Dedifferentiated amniotic fluid mesenchymal stem cell (primary cell): ENCODE measurements around the gene CMYA5.

Experiments used
- DNase-seq: peaks from one replicate; pipeline ENCODE4 v3.0.0-alpha.2; 2016; ENCODE audit errors: extremely low spot score

CMYA5 gene

DNA sequence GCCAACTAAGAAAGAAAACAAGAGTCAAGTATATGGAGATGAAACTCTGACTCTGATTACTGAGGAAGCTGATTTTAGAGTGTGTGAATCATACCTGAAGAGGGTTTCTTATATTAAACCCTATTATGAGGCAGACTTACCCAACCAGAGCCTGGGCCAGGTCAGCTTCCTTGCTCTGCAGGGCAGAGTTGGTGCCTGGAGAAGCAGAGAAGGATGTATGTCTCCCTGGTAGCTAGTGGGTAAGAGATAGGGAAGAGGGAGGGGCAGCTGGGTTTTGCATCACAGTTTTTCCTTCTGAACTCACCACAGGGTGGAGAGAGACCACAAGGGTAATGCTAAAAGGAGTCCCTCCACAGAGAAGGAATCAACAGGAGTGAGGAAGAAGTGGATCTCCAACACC lies 104.1 kb downstream of the CMYA5 start:
- DNase-seq: no peak

DNA sequence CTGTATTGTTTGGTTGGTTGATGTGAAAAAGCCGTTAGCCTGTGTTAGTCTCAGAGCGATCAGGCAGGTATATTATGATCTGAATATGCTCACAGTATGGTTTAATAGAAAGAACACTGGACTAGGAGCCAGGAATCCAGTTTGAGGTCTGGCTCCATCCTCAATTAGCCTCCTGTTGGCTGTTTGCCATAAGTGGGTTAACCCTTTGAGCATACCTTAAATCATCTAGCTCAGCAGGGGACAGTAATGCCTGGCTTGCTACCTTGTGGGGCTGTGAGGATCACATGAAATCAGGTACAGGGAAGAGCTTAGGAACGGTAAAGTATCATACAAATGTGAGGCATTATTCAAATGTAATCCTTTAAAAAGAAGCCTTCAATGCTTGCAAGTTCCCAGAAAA lies 104.7 kb downstream of the CMYA5 start:
- DNase-seq: no peak

GRCh38 chr5:79795764-79796398 lies 106.2 kb downstream of the CMYA5 start:
- no peak for DNase-seq

DNA sequence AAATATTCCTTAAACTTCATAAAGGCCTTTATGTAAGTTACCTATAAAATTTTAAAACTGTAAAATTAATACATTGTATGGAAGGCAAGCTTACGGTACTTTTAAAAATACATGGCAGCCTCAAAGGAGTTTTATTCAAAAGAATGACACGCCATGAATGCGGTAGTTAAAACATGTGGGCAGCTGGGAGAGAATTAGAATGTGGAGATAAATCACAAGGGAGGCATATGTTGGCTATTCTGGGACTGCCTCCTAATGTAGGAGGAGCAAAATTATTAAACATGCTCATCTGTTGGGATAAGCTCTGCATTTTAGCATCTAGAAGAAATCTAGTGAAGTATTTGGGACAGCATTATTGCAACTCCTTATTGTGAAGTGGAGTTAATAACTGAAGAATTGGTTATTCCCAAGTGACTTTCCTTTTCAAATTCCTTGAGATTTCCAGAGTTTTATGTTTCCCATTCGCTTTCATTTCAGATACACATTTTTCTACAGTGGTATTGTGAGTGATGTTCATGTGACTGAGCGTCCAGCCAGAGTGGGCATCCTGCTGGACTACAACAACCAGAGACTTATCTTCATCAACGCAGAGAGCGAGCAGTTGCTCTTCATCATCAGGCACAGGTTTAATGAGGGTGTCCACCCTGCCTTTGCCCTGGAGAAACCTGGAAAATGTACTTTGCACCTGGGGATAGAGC lies 109.4 kb downstream of the CMYA5 start:
- DNase-seq: no peak

GRCh38 chr5:79800979-79801827 lies 111.6 kb downstream of the CMYA5 start:
- no peak for DNase-seq

GRCh38 chr5:79802406-79802805 lies 112.8 kb downstream of the CMYA5 start:
- no peak for DNase-seq

DNA sequence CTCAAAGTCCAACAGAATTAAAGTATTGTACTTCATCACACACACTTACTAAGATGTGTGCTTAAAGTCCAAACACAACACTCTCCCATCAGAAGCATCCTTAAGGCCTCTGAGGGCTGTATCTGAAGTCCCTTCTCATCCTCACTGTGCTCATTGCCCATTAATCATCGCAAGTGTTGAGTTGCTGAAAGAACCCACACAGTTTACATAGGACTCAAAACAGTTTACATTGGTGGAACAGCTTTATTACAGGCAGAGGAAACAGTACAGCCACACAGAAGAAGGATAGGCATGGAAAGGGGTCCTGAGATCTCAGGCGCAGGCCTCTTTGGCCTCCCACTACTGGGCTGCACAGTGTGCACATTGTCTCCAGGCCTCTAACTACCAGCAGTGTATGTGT lies 113.4 kb downstream of the CMYA5 start:
- no peak for DNase-seq

- no peak for DNase-seq
Measured at GRCh38 chr5:79806741-79807140, 117.1 kb downstream of the CMYA5 start.

DNA sequence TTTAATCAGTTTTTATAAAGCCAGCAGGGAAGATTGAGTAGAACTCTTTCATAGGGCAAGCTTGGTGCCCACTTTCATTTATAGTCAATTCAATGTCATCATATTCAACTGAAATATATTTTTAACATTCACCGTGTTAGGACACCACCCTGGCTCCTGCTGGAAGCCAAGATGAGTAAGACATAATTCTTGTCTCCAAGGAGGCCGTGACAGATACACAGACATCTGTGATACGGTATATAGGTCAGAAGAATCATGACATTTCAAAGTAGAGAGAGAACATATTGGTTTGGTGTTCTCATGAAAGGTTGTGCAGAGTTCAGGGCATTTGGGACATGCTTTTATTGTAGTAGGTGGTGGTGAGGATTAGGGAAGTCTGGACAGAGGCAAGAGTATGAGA lies 120.1 kb downstream of the CMYA5 start:
- no peak for DNase-seq

- DNase-seq: no peak
Measured at GRCh38 chr5:79811081-79811480, 121.4 kb downstream of the CMYA5 start.

GRCh38 chr5:79811904-79812303 lies 122.3 kb downstream of the CMYA5 start:
- no peak for DNase-seq

DNA sequence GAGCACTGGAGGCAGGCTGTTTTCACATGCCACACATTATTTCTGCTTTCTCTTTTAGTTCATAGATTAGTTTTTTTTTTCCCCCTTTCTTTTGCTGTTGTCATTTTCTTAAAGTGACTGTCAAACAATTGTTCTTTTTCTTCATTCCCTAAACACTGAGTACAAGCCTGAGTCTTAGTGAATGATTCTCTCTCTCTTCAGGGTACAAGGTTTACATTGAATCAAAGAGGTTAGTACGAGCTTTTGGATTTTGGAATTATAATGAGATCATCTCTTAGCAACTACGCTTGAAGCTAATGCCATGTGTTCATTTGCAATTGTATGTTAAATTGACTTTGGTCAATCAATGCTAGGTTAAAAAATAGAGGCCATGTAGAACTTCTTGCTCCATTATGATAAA lies 125.1 kb downstream of the CMYA5 start:
- no peak for DNase-seq

- no peak for DNase-seq
Measured at GRCh38 chr5:79816014-79816413, 126.4 kb downstream of the CMYA5 start.

GRCh38 chr5:79820648-79821047 lies 131.0 kb downstream of the CMYA5 start:
- DNase-seq: no peak

GRCh38 chr5:79824444-79824843 lies 134.8 kb downstream of the CMYA5 start:
- no peak for DNase-seq

DNA sequence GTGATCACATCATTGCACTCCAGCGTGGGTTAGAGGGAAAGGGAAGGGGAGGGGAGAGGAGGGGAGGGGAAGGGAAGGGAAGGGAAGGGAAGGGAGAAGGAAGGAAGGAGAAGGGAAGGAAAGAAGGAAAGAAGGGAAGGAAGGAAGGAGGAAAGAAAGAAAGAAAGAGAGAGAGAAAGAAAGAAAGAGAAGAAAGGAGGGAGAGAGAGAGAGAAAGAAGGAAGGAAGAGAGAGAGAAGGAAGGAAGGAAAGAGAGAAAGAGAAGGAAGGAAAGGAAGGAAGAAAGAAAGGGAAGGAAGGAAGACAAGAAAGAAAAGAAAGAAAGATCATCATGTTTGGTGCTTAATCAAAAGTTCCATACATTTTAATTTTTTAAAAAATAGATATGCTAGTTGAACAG lies 136.2 kb downstream of the CMYA5 start:
- DNase-seq: no peak

DNA sequence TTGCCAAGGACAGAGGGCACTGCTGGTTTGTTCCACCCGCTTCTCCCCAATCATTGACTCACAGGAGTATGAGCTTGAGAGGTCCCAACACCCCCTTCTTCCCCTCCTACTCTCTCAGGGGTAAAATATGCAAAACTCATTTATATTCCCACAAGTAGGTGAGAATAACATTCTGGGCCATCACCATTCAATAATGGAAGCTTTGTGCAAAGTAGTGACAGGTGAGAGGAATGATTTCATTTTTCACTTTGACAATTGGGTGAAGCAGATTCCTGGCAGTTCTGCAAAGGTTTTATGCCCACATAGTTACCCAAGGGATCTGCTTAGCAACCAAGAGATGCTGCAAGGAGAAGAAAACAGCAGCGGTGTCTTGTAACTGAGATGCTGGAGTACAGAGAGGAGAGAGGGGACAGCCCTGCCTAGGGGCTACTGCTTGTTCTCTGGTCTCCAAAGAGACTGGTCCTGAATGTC lies 137.6 kb downstream of the CMYA5 start:
- DNase-seq: no peak

DNA sequence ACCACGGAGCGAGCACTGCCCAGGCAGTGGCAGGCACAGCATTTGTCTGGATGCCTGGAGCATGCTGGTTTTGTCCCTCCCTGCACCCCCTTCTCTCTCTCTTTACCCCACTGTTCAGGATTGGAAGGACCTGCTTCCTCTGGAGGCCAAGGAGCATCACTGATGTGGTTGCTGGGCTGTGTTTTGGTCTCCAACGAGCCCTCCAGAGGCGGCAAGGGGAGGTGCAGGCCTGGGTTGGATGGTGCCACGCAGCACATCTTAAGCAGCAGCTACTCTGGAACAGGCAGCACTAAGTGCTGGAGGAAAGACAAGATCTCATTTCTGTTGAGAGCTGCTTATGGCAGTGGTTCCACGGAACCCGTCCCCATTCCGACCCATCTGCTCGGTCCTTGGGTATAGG lies 139.6 kb downstream of the CMYA5 start:
- DNase-seq: no peak

DNA sequence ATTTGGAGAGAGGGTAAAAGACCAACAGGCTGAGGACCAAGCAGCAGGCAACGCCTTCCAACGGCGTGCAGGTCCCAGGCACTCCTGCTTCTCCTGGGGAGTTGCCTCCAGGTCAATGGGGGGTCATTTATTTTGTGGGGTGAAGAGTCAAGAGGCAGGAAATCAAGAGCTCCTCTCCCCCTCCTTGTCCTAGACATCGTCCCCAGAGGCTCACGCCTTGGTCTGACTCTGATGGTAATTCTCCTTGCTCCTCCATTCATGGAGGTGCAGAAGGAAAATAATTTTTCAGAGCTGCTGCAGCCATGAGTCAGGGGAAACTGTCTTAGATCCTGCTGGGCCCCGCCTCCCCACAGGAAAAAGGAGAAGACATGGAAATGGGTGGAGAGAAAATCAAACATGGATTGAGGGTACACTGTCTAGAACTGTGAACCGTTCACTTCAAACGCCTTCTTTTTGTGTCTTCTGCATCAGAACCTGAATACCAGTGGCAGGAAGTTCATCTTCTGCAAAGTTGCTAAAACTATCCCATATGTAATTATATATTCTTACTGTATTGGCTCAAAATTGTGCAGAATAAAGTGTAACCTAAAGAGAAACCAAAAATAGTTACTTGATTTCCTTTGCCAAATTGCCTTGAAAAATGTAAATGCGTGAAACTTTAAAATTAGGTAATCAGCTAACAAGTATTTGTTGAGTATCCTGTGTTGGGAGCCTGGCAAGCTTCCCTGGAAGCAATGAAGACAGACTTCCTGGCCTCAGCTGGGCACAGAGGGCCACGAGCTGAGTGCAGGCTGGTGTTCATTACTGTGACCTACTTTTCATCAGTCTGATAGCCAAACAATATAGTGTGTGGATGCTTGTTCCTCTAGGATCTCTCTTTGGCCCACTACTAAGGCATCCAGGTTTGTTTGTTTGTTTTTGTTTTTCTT lies 142.0 kb downstream of the CMYA5 start:
- no peak for DNase-seq

GRCh38 chr5:79832911-79833310 lies 143.3 kb downstream of the CMYA5 start:
- DNase-seq: no peak

DNA sequence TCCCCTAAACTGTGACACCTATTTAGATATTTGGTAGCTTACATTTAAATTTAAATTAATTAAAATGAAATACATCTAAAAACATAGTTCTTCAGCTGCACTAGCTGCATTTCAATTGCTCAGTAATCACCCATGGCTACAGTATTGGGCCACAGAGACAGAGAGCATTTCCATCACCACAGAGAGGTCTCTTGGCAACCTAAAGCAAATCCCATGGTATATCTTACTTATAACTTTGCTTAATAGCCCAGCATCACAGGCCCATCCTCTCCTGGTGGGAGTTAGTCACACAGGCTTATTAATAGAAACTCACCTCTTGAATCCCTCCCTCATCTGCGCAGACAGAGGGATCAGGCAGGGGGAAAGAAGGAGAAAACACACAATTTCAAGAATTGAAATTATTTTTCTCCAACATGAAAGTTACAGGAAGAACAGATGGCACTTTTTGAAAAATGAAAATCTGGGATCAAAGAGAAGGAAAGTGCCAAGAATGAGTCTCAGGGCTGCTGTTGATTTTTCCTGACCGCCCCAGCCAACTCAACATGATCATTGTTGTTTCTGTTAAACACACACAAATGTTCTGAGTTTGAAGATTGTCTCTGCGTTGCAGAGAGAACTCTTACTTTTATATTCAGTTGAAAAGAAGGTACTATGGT lies 144.6 kb downstream of the CMYA5 start:
- no peak for DNase-seq
